Caki2 (cell line): ENCODE data around the gene DTX2. TPM values are rescaled to one million over a fixed set of nuclear protein-coding genes. Genes with fewer than 3 reads are reported as not detected.
"Not testable (repeated sequence)": the region's sequence is repeated elsewhere in the genome, so short reads cannot be mapped to it uniquely, and the experiment has no call there.

ENCODE experiments used
- DNase-seq: peaks from one replicate; pipeline ENCODE4 v3.0.0-alpha.2; 2015; ENCODE audit warnings: low read depth
- in situ Hi-C: cut with HindIII; loops from 2 replicates; pipeline ENCODE4 v1.10.0; 2016; ENCODE audit warnings: low sequenced_read_pairs, low pct_unique_long_range_greater_than_20kb, mixed read lengths
- total RNA-seq: library from RNA; depleted of rRNA; stranded (reverse); fragments of >200 nt; shearing (Covaris generic); gene quantifications from 2 replicates; pipeline ENCODE4 v1.2.3, GENCODE V29; 2014; ENCODE audit warnings: low replicate concordance; rRNA removed

DTX2 gene
- 7.3 and 7.9 TPM in 2 replicates for total RNA-seq

GRCh38 chr7:76461464-76462101, at the start of gene DTX2:
DTX2 (plus strand) TSS chr7:76461709; CDS start chr7:76480510, 18,801 bp downstream.
- in situ Hi-C loops, DNase-seq: not testable (repeated sequence)

GRCh38 chr7:76412249-76412648, 49.3 kb upstream of the DTX2 start:
- in situ Hi-C loops, result no loop called here
- no peak for DNase-seq

- in situ Hi-C loops, DNase-seq: not testable (repeated sequence)
These were observed 43.7 kb upstream of the DTX2 start for GRCh38 chr7:76417654-76418310.

GRCh38 chr7:76421097-76421496, 40.4 kb upstream of the DTX2 start:
- in situ Hi-C loops, result not testable (repeated sequence)
- DNase-seq, result peak; percentile 90

- in situ Hi-C loops, result no loop called here
- no peak for DNase-seq
These were observed 37.7 kb upstream of the DTX2 start for GRCh38 chr7:76423666-76424412.

GRCh38 chr7:76424413-76425111, 36.9 kb upstream of the DTX2 start, which contains the start of gene ZP3:
ZP3 (plus strand) TSS chr7:76424950; CDS start chr7:76424965, 15 bp downstream.
- DNase-seq, result peak; percentile 17
- in situ Hi-C loops, result no loop called here

- in situ Hi-C loops, result no loop called here
- DNase-seq, result no peak
These were observed 36.4 kb upstream of the DTX2 start for GRCh38 chr7:76425156-76425555.

GRCh38 chr7:76425558-76425957, 36.0 kb upstream of the DTX2 start:
- in situ Hi-C loops, DNase-seq: not testable (repeated sequence)

GRCh38 chr7:76426246-76426645, 35.3 kb upstream of the DTX2 start:
- in situ Hi-C loops, result no loop called here
- DNase-seq, result no peak

- in situ Hi-C loops, result no loop called here
These were observed 33.9 kb upstream of the DTX2 start for GRCh38 chr7:76427635-76428034.

GRCh38 chr7:76428149-76428823, 33.2 kb upstream of the DTX2 start:
- in situ Hi-C loops, result no loop called here
- DNase-seq, result no peak

More at GRCh38 chr7:76427635-76428034, 33.9 kb upstream of the DTX2 start:
- no peak for DNase-seq

- no peak for DNase-seq
- in situ Hi-C loops, result no loop called here
These were observed 32.4 kb upstream of the DTX2 start for GRCh38 chr7:76428868-76429805.

- DNase-seq, result no peak
- in situ Hi-C loops, result no loop called here
These were observed 31.3 kb upstream of the DTX2 start for GRCh38 chr7:76430211-76430610.

GRCh38 chr7:76430836-76431235, 30.7 kb upstream of the DTX2 start:
- no peak for DNase-seq
- in situ Hi-C loops, result no loop called here

- peak; percentile 68 for DNase-seq
- in situ Hi-C loops, result not testable (repeated sequence)
These were observed 23.6 kb upstream of the DTX2 start for GRCh38 chr7:76437873-76438272.

- in situ Hi-C loops, DNase-seq: not testable (repeated sequence)
These were observed 22.2 kb upstream of the DTX2 start for GRCh38 chr7:76439120-76439888.
